T-helper 1 cell (primary cell): ENCODE data around the gene SFXN1.

Experiments
- DNase-seq, 5 donors: peaks; one replicate each; pipeline ENCODE4 v3.0.0-alpha.2; 2012 to 2020

Gene SFXN1

GRCh38 chr5:175576096-175576495, 97.7 kb downstream of the SFXN1 start:
- DNase-seq: no peak

GRCh38 chr5:175576591-175576990, 98.2 kb downstream of the SFXN1 start:
- no peak for DNase-seq
